Measurements from ENCODE around the gene OR2W1.

OR2W1 gene

GRCh38 chr6:28995093-28995650, 49.8 kb downstream of the OR2W1 start:
- no peak for DNase-seq

All from fibroblast of skin of right quadriceps (primary cell).